Ascending aorta (tissue), 2 donors: ENCODE measurements around the gene TMEM204. TPM values are rescaled to one million over a fixed set of nuclear protein-coding genes. Genes with fewer than 3 reads are reported as not detected.
A peak's percentile ranks its signal among the peaks of the same experiment; 100 is the strongest.

Experiments
- DNase-seq, 2 donors: peaks; one replicate each; pipeline ENCODE4 v3.0.0-alpha.2; 2019; ENCODE audit warnings: low spot score in 2 of 2
- H3K27ac ChIP-seq, 2 donors: fragments of 200-600 bp; sonication (generic); one replicate each; pipeline ENCODE4 v1.5.1; 2016 to 2017; ENCODE audit warnings: mild to moderate bottlenecking in 1 of 2
- H3K27me3 ChIP-seq: fragments of 200-600 bp; sonication (generic); one replicate; pipeline ENCODE4 v1.5.1; 2017
- H3K36me3 ChIP-seq, 2 donors: fragments of 200-600 bp; sonication (generic); one replicate each; pipeline ENCODE4 v1.5.1; 2016
- H3K4me1 ChIP-seq, 2 donors: fragments of 200-600 bp; sonication (generic); one replicate each; pipeline ENCODE4 v1.5.1; 2016 to 2017; ENCODE audit warnings: mild to moderate bottlenecking in 1 of 2
- H3K4me3 ChIP-seq, 2 donors: fragments of 200-600 bp; sonication (generic); one replicate each; pipeline ENCODE4 v1.5.1; 2016 to 2017; ENCODE audit warnings: mild to moderate bottlenecking in 1 of 2
- H3K9me3 ChIP-seq, 2 donors: fragments of 200-600 bp; sonication (generic); one replicate each; pipeline ENCODE4 v1.5.1; 2016
- CTCF ChIP-seq, 3 experiments: fragments of 200-600 bp in 2 of 3; fragments of 450-650 bp in 1 of 3; sonication (generic) in 2 of 3; IDR thresholded peaks; one replicate each; pipeline ENCODE4 v1.5.1; 2016 to 2019; ENCODE audit warnings: antibody characterized with exemption in 3 of 3, mild to moderate bottlenecking in 1 of 3, moderate library complexity in 1 of 3
- intact Hi-C: fragments of 100-400 bp; cut with DNase I; formaldehyde crosslinking; loops from one replicate; pipeline ENCODE4 v1.15.1; 2023
- total RNA-seq: library from RNA; depleted of rRNA; stranded (reverse); fragments of >200 nt; gene quantifications from one replicate; pipeline ENCODE4 v1.1.0, GENCODE V29; 2016

The TMEM204 gene
- 145 TPM for total RNA-seq

GRCh38 chr16:1533443-1533951 lies at the start of gene TMEM204:
TSS of gene TMEM204 (plus strand) at chr16:1533666. CDS start at chr16:1534276, 610 bp downstream.
- peaks cover 17 to 54% of the 10 kb centered on the region in 2 donors for H3K4me1 ChIP-seq
- H3K36me3 ChIP-seq: peaks cover 30% of the 10 kb centered on the region in 2 donors
- no peaks in the 10 kb centered on the region for H3K9me3 ChIP-seq
- no peak for TF ChIP-seq CTCF (IDR thresholded peaks at IDR 0.05)
- peak in 1 of 2 donors; percentile 86 for DNase-seq
- H3K27ac ChIP-seq: peak within 1 kb of the TSS; percentile 90 to 98
- peak within 1 kb of the TSS; percentile 68 to 80 for H3K4me3 ChIP-seq
- intact Hi-C loops: loop anchor here (2.0 to 5.0 kb wide), 3 partner anchors 25 to 79 kb away; partner anchors contain the start of genes CRAMP1, IFT140 and TELO2
- H3K27me3 ChIP-seq: no peaks in the 10 kb centered on the region

- no peak for DNase-seq
- TF ChIP-seq CTCF (IDR thresholded peaks at IDR 0.05): no peak
- intact Hi-C loops: no loop called here
These were observed 47.5 kb upstream of the TMEM204 start for GRCh38 chr16:1485847-1486496.

GRCh38 chr16:1486551-1487390 lies 46.7 kb upstream of the TMEM204 start:
- H3K9me3 ChIP-seq: no peaks in the 10 kb centered on the region
- no peaks in the 10 kb centered on the region for H3K36me3 ChIP-seq
- intact Hi-C loops: no loop called here
- no peak for DNase-seq
- H3K27ac ChIP-seq: no peak overlapping the region
- H3K27me3 ChIP-seq: no peaks in the 10 kb centered on the region
- H3K4me3 ChIP-seq: no peak overlapping the region
- H3K4me1 ChIP-seq: no peaks in the 10 kb centered on the region
- TF ChIP-seq CTCF (IDR thresholded peaks at IDR 0.05): no peak

More at GRCh38 chr16:1485847-1486496, 47.5 kb upstream of the TMEM204 start:
- Histone ChIP-seq H3K27ac (no peak overlapping the region), H3K36me3 (no peaks in the 10 kb centered on the region), H3K4me1 (no peaks in the 10 kb centered on the region), H3K4me3 (no peak overlapping the region), H3K9me3 (no peaks in the 10 kb centered on the region), H3K27me3 (no peaks in the 10 kb centered on the region)

- no peak overlapping the region for H3K27ac ChIP-seq
- TF ChIP-seq CTCF (IDR thresholded peaks at IDR 0.05): no peak
- no peaks in the 10 kb centered on the region for H3K9me3 ChIP-seq
- DNase-seq: no peak
- H3K36me3 ChIP-seq: no peaks in the 10 kb centered on the region
- no peak overlapping the region for H3K4me3 ChIP-seq
- peaks cover 0 to 1% of the 10 kb centered on the region in 2 donors for H3K4me1 ChIP-seq
- intact Hi-C loops: no loop called here
- no peaks in the 10 kb centered on the region for H3K27me3 ChIP-seq
These were observed 45.9 kb upstream of the TMEM204 start for GRCh38 chr16:1487395-1488053.

DNA sequence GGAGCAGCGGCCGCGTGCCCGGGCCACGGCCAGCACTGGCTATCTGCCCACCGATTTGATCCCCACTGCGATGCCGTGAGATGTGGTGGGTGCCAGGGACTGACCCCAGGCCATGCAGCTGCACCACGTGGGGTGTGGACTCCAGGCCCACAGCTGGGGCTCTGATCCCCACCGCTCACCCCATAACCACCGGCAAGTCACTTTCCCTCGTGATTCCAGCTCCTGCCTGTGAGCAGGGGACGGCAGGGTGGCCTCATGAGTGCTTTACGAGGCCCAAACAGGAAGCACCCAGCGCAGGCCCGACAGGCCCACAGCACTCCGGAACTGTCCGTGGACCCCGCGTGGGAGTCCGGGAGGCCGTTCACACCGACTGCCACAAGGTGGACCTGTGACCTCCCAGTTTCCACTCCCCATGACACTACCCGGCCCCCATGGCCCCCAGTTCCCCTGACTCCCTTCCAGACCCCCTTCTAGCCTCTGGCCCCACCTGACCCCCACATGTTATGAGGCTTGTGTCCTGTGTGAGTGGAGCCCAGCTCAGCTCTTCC lies 45.3 kb upstream of the TMEM204 start:
- no peak overlapping the region for H3K27ac ChIP-seq
- no peak for DNase-seq
- no peaks in the 10 kb centered on the region for H3K36me3 ChIP-seq
- H3K27me3 ChIP-seq: no peaks in the 10 kb centered on the region
- H3K4me3 ChIP-seq: no peak overlapping the region
- H3K9me3 ChIP-seq: no peaks in the 10 kb centered on the region
- intact Hi-C loops: no loop called here
- TF ChIP-seq CTCF (IDR thresholded peaks at IDR 0.05): no peak
- peaks cover 0 to 3% of the 10 kb centered on the region in 2 donors for H3K4me1 ChIP-seq
